SU-DHL-6 (cell line): ENCODE data around the gene RNF31.

ENCODE experiments used
- CTCF ChIP-seq: fragments of 200-600 bp; sonication (generic); IDR thresholded peaks from one replicate; pipeline ENCODE4 v1.5.1; 2017; ENCODE audit warnings: antibody characterized with exemption, mild to moderate bottlenecking, low read length, moderate library complexity; ENCODE audit not compliant: insufficient read depth, poor library complexity, severe bottlenecking
- EZH2phosphoT487 ChIP-seq: fragments of 200-600 bp; sonication (generic), shearing (Covaris generic); conservative IDR thresholded peaks from 2 replicates; pipeline ENCODE4 v1.6.1; 2018; ENCODE audit warnings: mild to moderate bottlenecking, antibody characterized with exemption, low read length, moderate library complexity, mixed read lengths

GRCh38 chr14:24122416-24122815 is 24.9 kb upstream of the RNF31 start:
- no peak for TF ChIP-seq CTCF
- TF ChIP-seq EZH2phosphoT487: no peak
